H1 (cell line): ENCODE measurements around the gene TEX35.

Experiments used
- BRCA1 ChIP-seq: IDR thresholded peaks from 2 replicates; pipeline ENCODE4 v1.6.1; 2012; ENCODE audit warnings: low read depth, low read length, improper control_type of control experiment
- CEBPB ChIP-seq: IDR thresholded peaks from 2 replicates; pipeline ENCODE4 v1.6.1; 2012; ENCODE audit warnings: low read depth, low read length
- CTCF ChIP-seq, 3 experiments: IDR thresholded peaks; 1 replicate in 2 of 3; 2 replicates in 1 of 3; pipeline versions ENCODE4 v1.5.1 to v1.6.1; 2011; ENCODE audit warnings: low read length in 3 of 3, mild to moderate bottlenecking in 3 of 3, inconsistent platforms in 2 of 3, low read depth in 1 of 3, moderate library complexity in 1 of 3; ENCODE audit not compliant: insufficient read depth in 1 of 3; ENCODE audit errors: control extremely low read depth in 1 of 3
- GABPA ChIP-seq: IDR thresholded peaks from 2 replicates; pipeline ENCODE4 v1.6.1; 2011; ENCODE audit warnings: mild to moderate bottlenecking, low read length, moderate library complexity, borderline replicate concordance; ENCODE audit not compliant: insufficient read depth
- GTF2F1 ChIP-seq: IDR thresholded peaks from 2 replicates; pipeline ENCODE4 v1.6.1; 2012; ENCODE audit warnings: low read depth, low read length, improper control_type of control experiment, borderline replicate concordance
- POLR2A ChIP-seq, 2 experiments: IDR thresholded peaks; 1 replicate in 1 of 2; 2 replicates in 1 of 2; pipeline ENCODE4 v1.6.1; 2011; ENCODE audit warnings: low read depth in 2 of 2, low read length in 2 of 2, mild to moderate bottlenecking in 2 of 2; ENCODE audit errors: control extremely low read depth in 1 of 2
- POLR2AphosphoS5 ChIP-seq: IDR thresholded peaks from 2 replicates; pipeline ENCODE4 v1.6.1; 2011; ENCODE audit warnings: low read depth, low read length
- SRF ChIP-seq: IDR thresholded peaks from 2 replicates; pipeline ENCODE4 v1.6.1; 2011; ENCODE audit warnings: mild to moderate bottlenecking, low read depth, low read length, moderate library complexity
- TAF1 ChIP-seq: IDR thresholded peaks from 2 replicates; pipeline ENCODE4 v1.6.1; 2011; ENCODE audit warnings: mild to moderate bottlenecking, low read depth, low read length
- TEAD4 ChIP-seq: IDR thresholded peaks from 2 replicates; pipeline ENCODE4 v1.6.1; 2012; ENCODE audit warnings: low read depth, low read length, inconsistent platforms, mixed read lengths
- TF ChIP-seq, protein P1 (sequence below): IDR thresholded peaks from 2 replicates; pipeline ENCODE4 v1.6.1; 2012; ENCODE audit warnings: inconsistent platforms

DNA sequence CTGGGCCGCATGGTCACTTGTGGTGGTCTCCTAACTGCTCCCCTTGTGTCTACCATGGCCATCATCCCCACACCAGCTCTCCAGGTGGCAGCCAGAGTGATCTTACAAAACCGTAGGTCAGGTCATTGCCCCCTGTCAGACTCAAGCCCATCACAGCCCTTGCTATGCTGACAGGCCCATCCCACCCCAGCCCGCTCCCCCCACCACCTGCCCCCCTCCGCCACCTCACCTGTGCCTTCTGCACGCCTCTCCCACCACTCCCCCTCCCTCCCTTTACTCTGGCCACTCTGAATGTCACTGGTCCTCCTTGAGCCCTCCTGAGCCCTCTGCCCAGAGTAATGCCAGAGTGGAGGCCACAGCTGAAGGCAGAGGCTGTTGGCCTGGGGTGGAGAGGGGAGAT, 28.5 kb downstream of the TEX35 start:
- TF ChIP-seq TAF1 (no peak), GABPA (no peak), CTCF (IDR thresholded peaks at IDR 0.05; ENCODE audit: control extremely low read depth in 1 of 3, insufficient read depth in 1 of 3, low read depth in 1 of 3, low read length in 3 of 3) (no peak), SRF (no peak), POLR2A (IDR thresholded peaks at IDR 0.05; ENCODE audit: control extremely low read depth in 1 of 2, low read depth in 2 of 2, low read length in 2 of 2) (no peak), TEAD4 (no peak), BRCA1 (no peak), POLR2AphosphoS5 (no peak), CEBPB (no peak), GTF2F1 (no peak)
- TF ChIP-seq, protein P1, sequence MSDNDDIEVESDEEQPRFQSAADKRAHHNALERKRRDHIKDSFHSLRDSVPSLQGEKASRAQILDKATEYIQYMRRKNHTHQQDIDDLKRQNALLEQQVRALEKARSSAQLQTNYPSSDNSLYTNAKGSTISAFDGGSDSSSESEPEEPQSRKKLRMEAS, result no peak
